ENCODE data around the gene PPP2R5B. TPM values are rescaled to one million over a fixed set of nuclear protein-coding genes. Genes with fewer than 3 reads are reported as not detected.

PPP2R5B gene
- total and polyA plus RNA-seq, 2 donors (not counting 1 experiment from before 2014, with no cell fraction given): 12.1 to 12.4 TPM

DNA sequence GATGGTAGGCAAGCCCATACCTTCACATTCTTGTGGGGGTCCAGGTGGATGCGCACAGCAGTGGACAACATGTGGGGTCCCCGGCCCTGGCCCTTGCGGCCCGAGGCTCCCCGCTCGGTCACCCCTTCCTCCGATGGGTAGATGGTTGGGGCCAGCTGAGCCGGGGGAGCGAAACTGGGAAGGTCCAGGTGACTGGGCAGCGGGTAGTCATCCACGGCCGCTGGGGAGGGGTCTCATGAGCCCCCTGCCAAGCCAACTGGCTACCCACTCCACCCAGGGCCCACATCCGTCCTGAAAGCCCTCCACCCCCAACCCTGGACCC, 18.2 kb upstream of the PPP2R5B start:
- Histone ChIP-seq H3K27ac (ENCODE audit: insufficient read depth, low read length) (no peak overlapping the region), H3K36me3 (ENCODE audit: control insufficient read depth, insufficient read depth, low read length) (peaks cover 20% of the 10 kb centered on the region), H3K9me3 (ENCODE audit: control insufficient read depth, insufficient read depth, low read depth, low read length) (no peaks in the 10 kb centered on the region), H3K4me3 (replicated peaks in 1 of 4; ENCODE audit: control extremely low read depth in 1 of 4, insufficient read depth in 1 of 4, low read depth in 3 of 4, low read length in 4 of 4) (no peak overlapping the region), H3K27me3 (ENCODE audit: control insufficient read depth, insufficient read depth, low read length) (no peaks in the 10 kb centered on the region), H3K4me1 (ENCODE audit: control insufficient read depth, extremely low read depth, insufficient read depth, low read length) (no peaks in the 10 kb centered on the region), H3K79me2 (ENCODE audit: control insufficient read depth, insufficient read depth, low read length) (no peaks in the 10 kb centered on the region), H3K4me2 (ENCODE audit: extremely low read depth, insufficient read depth, low read length) (no peak overlapping the region), H4K20me1 (ENCODE audit: control insufficient read depth, extremely low read depth, insufficient read depth, low read length) (no peaks in the 10 kb centered on the region), H2AFZ (ENCODE audit: low read length) (no peak overlapping the region), H3K9ac (ENCODE audit: insufficient read depth, low read length) (no peak overlapping the region)
- DNase-seq (ENCODE audit: low read depth in 2 of 2): no peak
- TF ChIP-seq EZH2 (IDR thresholded peaks at IDR 0.05; ENCODE audit: low read length, missing control alignments): no peak
- TF ChIP-seq, protein P1, sequence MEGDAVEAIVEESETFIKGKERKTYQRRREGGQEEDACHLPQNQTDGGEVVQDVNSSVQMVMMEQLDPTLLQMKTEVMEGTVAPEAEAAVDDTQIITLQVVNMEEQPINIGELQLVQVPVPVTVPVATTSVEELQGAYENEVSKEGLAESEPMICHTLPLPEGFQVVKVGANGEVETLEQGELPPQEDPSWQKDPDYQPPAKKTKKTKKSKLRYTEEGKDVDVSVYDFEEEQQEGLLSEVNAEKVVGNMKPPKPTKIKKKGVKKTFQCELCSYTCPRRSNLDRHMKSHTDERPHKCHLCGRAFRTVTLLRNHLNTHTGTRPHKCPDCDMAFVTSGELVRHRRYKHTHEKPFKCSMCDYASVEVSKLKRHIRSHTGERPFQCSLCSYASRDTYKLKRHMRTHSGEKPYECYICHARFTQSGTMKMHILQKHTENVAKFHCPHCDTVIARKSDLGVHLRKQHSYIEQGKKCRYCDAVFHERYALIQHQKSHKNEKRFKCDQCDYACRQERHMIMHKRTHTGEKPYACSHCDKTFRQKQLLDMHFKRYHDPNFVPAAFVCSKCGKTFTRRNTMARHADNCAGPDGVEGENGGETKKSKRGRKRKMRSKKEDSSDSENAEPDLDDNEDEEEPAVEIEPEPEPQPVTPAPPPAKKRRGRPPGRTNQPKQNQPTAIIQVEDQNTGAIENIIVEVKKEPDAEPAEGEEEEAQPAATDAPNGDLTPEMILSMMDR (conservative IDR thresholded peaks at IDR 0.05 in 1 of 2, IDR thresholded peaks at IDR 0.05 in 1 of 2; ENCODE audit: low read depth in 1 of 2, low read length in 2 of 2): no peak

DNA sequence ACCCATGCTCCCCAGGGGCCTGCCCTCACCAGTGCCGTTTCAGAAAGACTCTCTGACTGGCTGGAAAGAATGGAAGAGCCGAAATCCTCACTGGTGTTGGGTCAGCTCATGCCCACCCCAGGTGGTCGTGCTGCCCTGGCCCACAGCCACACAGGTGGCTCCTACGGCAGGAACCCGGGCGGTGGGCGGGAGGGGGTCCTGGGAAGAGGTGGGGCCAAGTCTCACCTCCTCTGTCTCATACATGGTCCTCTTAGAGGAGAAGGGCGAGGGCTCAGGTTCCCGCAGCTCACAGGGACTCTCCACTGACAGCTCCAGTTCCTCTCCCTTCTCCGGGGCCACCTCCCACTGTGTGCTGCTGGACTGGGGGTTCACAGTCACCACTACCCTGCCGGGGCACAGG, 15.7 kb upstream of the PPP2R5B start:
- Histone ChIP-seq H3K4me3 (replicated peaks in 1 of 4; ENCODE audit: control extremely low read depth in 1 of 4, insufficient read depth in 1 of 4, low read depth in 3 of 4, low read length in 4 of 4) (no peak overlapping the region), H3K9ac (ENCODE audit: insufficient read depth, low read length) (no peak overlapping the region), H2AFZ (ENCODE audit: low read length) (no peak overlapping the region), H3K36me3 (ENCODE audit: control insufficient read depth, insufficient read depth, low read length) (peaks cover 21% of the 10 kb centered on the region), H3K4me2 (ENCODE audit: extremely low read depth, insufficient read depth, low read length) (no peak overlapping the region), H4K20me1 (ENCODE audit: control insufficient read depth, extremely low read depth, insufficient read depth, low read length) (no peaks in the 10 kb centered on the region), H3K27me3 (ENCODE audit: control insufficient read depth, insufficient read depth, low read length) (no peaks in the 10 kb centered on the region), H3K27ac (ENCODE audit: insufficient read depth, low read length) (no peak overlapping the region), H3K79me2 (ENCODE audit: control insufficient read depth, insufficient read depth, low read length) (no peaks in the 10 kb centered on the region), H3K9me3 (ENCODE audit: control insufficient read depth, insufficient read depth, low read depth, low read length) (no peaks in the 10 kb centered on the region), H3K4me1 (ENCODE audit: control insufficient read depth, extremely low read depth, insufficient read depth, low read length) (no peaks in the 10 kb centered on the region)
- TF ChIP-seq, protein P1 (conservative IDR thresholded peaks at IDR 0.05 in 1 of 2, IDR thresholded peaks at IDR 0.05 in 1 of 2; ENCODE audit: low read depth in 1 of 2, low read length in 2 of 2): no peak
- no peak for TF ChIP-seq EZH2 (IDR thresholded peaks at IDR 0.05; ENCODE audit: low read length, missing control alignments)
- DNase-seq (ENCODE audit: low read depth in 2 of 2): no peak

DNA sequence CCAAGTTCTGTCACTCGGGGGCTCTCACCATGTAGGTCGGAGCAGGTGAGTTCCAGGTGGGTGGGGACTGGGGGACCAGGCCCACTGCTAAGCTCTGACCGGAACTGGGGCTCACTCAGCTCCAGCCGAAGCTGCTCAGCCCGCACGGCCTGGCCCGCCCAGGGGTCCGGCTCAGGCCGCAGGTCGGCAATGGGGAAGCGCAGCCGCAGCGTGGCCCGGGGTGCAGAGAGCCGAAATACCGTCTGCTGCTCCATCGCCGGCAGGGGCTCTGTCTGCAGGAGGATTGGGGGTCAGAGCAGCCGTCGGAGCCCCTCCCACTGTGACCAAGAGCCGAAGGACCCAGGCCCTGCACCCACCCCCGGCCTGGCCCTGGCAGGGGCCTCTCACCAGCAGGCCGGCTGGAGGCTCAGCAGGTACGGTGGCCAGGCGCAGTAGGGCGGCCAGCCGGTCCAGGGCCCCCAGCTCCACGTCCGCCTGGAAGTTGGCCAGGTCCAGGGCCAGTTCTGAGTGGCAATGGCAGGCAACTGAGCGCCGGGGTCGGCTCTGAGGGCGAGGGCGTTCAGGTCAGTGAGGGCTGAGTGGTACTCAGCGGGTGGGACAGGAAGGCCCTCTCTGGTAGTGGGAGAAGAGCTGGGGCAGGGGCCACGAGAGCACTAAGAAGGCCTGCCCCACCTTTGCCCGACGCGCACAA, 14.7 kb upstream of the PPP2R5B start:
- Histone ChIP-seq H3K9ac (ENCODE audit: insufficient read depth, low read length) (no peak overlapping the region), H3K36me3 (ENCODE audit: control insufficient read depth, insufficient read depth, low read length) (peaks cover 21% of the 10 kb centered on the region), H3K27me3 (ENCODE audit: control insufficient read depth, insufficient read depth, low read length) (no peaks in the 10 kb centered on the region), H3K79me2 (ENCODE audit: control insufficient read depth, insufficient read depth, low read length) (no peaks in the 10 kb centered on the region), H4K20me1 (ENCODE audit: control insufficient read depth, extremely low read depth, insufficient read depth, low read length) (no peaks in the 10 kb centered on the region), H3K4me2 (ENCODE audit: extremely low read depth, insufficient read depth, low read length) (no peak overlapping the region), H3K4me1 (ENCODE audit: control insufficient read depth, extremely low read depth, insufficient read depth, low read length) (no peaks in the 10 kb centered on the region), H3K9me3 (ENCODE audit: control insufficient read depth, insufficient read depth, low read depth, low read length) (no peaks in the 10 kb centered on the region), H3K4me3 (replicated peaks in 1 of 4; ENCODE audit: control extremely low read depth in 1 of 4, insufficient read depth in 1 of 4, low read depth in 3 of 4, low read length in 4 of 4) (no peak overlapping the region), H2AFZ (ENCODE audit: low read length) (no peak overlapping the region), H3K27ac (ENCODE audit: insufficient read depth, low read length) (no peak overlapping the region)
- DNase-seq (ENCODE audit: low read depth in 2 of 2): no peak
- TF ChIP-seq EZH2 (IDR thresholded peaks at IDR 0.05; ENCODE audit: low read length, missing control alignments): no peak
- TF ChIP-seq, protein P1 (conservative IDR thresholded peaks at IDR 0.05 in 1 of 2, IDR thresholded peaks at IDR 0.05 in 1 of 2; ENCODE audit: low read depth in 1 of 2, low read length in 2 of 2): no peak

All from fibroblast of lung (primary cell).